ENCODE results near the gene EPHB1. TPM values are rescaled to one million over a fixed set of nuclear protein-coding genes. Genes with fewer than 3 reads are reported as not detected.
A peak's percentile ranks its signal among the peaks of the same experiment; 100 is the strongest.

EPHB1 gene
- polyA plus RNA-seq, 1 of the 3 experiments (the other 2 are of a cell fraction), result 1.2 TPM

DNA sequence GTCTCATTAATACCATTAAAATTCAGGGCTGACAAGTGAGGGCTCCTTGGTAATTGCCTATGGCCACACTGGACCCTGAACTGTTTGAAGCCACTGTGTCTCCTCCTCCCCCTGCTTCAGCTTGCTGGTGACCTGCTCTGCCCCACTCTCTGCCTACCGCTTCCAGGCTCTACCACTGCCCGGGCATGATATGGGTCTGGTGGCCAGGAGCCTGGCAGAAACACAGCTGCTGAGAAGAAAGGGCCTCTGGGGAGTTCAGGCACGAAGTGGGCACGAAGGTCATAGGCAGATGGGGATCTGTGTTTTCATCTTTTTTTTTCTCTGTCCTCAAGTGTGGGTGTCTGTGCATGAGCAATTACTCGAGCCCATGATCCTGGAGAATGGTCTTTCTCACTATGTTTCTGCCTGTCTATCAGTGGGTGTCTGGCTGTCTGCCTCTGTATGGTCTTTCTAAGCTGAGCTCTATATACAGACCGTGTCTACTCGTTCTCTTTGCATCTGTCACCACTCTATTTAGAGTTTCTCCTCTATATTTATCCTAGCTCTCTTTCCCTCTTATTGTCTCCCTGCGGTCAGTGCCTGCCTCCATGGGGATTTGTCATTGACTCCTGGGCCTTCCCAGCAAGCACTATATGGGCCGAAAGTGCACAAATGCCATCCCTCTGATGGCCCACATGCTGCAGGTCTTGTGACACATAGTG lies 42.1 kb upstream of the EPHB1 start:
- Histone ChIP-seq H2AFZ (ENCODE audit: low read depth) (no peak overlapping the region), H3K79me2 (ENCODE audit: insufficient read depth) (no peaks in the 10 kb centered on the region), H3K9ac (no peak overlapping the region), H3K9me3 (no peaks in the 10 kb centered on the region), H3F3A (replicated peaks; ENCODE audit: insufficient read depth) (no peaks in the 10 kb centered on the region), H4K20me1 (ENCODE audit: insufficient read depth) (no peaks in the 10 kb centered on the region), H3K36me3 (replicated peaks in 1 of 2; ENCODE audit: control insufficient read depth in 1 of 2, insufficient read depth in 2 of 2, low read length in 1 of 2) (no peaks in the 10 kb centered on the region), H3K9me2 (no peaks in the 10 kb centered on the region), H3K27ac (ENCODE audit: low read depth in 2 of 2, low read length in 1 of 2) (no peak overlapping the region), H3K4me1 (ENCODE audit: control insufficient read depth in 1 of 2, insufficient read depth in 2 of 2, low read depth in 1 of 2, low read length in 1 of 2) (peaks cover 0 to 16% of the 10 kb centered on the region in 2 experiments; a peak in 2 of 4 replicates), H3K27me3 (ENCODE audit: insufficient read depth) (no peaks in the 10 kb centered on the region), H3K4me3 (ENCODE audit: low read depth in 2 of 2, low read length in 1 of 2) (no peak overlapping the region), H3K4me2 (no peak overlapping the region)
- WGBS (ENCODE audit: low lambda C conversion rate), result 61% methylated on average over 8 of the region's 9 CpGs
- ChIA-PET CTCF (no interaction called here), POLR2A (interaction anchor here (0.6 kb wide), 1 partner anchor 64 kb away, joined by 3 read pairs; no protein-coding TSS in a partner anchor)
- TF ChIP-seq, protein P1, sequence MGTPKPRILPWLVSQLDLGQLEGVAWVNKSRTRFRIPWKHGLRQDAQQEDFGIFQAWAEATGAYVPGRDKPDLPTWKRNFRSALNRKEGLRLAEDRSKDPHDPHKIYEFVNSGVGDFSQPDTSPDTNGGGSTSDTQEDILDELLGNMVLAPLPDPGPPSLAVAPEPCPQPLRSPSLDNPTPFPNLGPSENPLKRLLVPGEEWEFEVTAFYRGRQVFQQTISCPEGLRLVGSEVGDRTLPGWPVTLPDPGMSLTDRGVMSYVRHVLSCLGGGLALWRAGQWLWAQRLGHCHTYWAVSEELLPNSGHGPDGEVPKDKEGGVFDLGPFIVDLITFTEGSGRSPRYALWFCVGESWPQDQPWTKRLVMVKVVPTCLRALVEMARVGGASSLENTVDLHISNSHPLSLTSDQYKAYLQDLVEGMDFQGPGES (IDR thresholded peaks at IDR 0.05; ENCODE audit: low read depth, low read length), result no peak
- no peak for TF ChIP-seq EZH2phosphoT487 (IDR thresholded peaks at IDR 0.05; ENCODE audit: borderline replicate concordance, low read depth)
- no peak for TF ChIP-seq NFIC (IDR thresholded peaks at IDR 0.05; ENCODE audit: borderline replicate concordance)
- no peak for TF ChIP-seq GABPA (IDR thresholded peaks at IDR 0.05; ENCODE audit: low read depth)
- no peak for TF ChIP-seq FOXM1 (IDR thresholded peaks at IDR 0.05; ENCODE audit: low read depth)
- no peak for TF ChIP-seq ELF1 (IDR thresholded peaks at IDR 0.05)
- TF ChIP-seq, protein P2, sequence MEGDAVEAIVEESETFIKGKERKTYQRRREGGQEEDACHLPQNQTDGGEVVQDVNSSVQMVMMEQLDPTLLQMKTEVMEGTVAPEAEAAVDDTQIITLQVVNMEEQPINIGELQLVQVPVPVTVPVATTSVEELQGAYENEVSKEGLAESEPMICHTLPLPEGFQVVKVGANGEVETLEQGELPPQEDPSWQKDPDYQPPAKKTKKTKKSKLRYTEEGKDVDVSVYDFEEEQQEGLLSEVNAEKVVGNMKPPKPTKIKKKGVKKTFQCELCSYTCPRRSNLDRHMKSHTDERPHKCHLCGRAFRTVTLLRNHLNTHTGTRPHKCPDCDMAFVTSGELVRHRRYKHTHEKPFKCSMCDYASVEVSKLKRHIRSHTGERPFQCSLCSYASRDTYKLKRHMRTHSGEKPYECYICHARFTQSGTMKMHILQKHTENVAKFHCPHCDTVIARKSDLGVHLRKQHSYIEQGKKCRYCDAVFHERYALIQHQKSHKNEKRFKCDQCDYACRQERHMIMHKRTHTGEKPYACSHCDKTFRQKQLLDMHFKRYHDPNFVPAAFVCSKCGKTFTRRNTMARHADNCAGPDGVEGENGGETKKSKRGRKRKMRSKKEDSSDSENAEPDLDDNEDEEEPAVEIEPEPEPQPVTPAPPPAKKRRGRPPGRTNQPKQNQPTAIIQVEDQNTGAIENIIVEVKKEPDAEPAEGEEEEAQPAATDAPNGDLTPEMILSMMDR (IDR thresholded peaks at IDR 0.05), result no peak
- TF ChIP-seq, protein P3, sequence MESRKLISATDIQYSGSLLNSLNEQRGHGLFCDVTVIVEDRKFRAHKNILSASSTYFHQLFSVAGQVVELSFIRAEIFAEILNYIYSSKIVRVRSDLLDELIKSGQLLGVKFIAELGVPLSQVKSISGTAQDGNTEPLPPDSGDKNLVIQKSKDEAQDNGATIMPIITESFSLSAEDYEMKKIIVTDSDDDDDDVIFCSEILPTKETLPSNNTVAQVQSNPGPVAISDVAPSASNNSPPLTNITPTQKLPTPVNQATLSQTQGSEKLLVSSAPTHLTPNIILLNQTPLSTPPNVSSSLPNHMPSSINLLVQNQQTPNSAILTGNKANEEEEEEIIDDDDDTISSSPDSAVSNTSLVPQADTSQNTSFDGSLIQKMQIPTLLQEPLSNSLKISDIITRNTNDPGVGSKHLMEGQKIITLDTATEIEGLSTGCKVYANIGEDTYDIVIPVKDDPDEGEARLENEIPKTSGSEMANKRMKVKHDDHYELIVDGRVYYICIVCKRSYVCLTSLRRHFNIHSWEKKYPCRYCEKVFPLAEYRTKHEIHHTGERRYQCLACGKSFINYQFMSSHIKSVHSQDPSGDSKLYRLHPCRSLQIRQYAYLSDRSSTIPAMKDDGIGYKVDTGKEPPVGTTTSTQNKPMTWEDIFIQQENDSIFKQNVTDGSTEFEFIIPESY (IDR thresholded peaks at IDR 0.05; ENCODE audit: borderline replicate concordance, low read depth), result no peak
- TF ChIP-seq, protein P4, sequence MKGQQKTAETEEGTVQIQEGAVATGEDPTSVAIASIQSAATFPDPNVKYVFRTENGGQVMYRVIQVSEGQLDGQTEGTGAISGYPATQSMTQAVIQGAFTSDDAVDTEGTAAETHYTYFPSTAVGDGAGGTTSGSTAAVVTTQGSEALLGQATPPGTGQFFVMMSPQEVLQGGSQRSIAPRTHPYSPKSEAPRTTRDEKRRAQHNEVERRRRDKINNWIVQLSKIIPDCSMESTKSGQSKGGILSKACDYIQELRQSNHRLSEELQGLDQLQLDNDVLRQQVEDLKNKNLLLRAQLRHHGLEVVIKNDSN (IDR thresholded peaks at IDR 0.05; ENCODE audit: borderline replicate concordance, low read depth), result no peak
- TF ChIP-seq JUND (IDR thresholded peaks at IDR 0.05), result no peak
- TF ChIP-seq RFX5 (IDR thresholded peaks at IDR 0.05; ENCODE audit: low read length), result no peak
- no peak for TF ChIP-seq EP300 (IDR thresholded peaks at IDR 0.05; ENCODE audit: borderline replicate concordance in 1 of 2, low read depth in 1 of 2, low read length in 1 of 2)
- TF ChIP-seq TEAD4 (IDR thresholded peaks at IDR 0.05; ENCODE audit: borderline replicate concordance, insufficient read depth), result no peak
- TF ChIP-seq POLR2AphosphoS5 (IDR thresholded peaks at IDR 0.05; ENCODE audit: low read depth, low read length), result no peak
- no peak for TF ChIP-seq MXI1 (IDR thresholded peaks at IDR 0.05; ENCODE audit: low read depth, low read length)
- TF ChIP-seq, protein P5, sequence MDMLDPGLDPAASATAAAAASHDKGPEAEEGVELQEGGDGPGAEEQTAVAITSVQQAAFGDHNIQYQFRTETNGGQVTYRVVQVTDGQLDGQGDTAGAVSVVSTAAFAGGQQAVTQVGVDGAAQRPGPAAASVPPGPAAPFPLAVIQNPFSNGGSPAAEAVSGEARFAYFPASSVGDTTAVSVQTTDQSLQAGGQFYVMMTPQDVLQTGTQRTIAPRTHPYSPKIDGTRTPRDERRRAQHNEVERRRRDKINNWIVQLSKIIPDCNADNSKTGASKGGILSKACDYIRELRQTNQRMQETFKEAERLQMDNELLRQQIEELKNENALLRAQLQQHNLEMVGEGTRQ (IDR thresholded peaks at IDR 0.05; ENCODE audit: borderline replicate concordance, low read depth, low read length), result no peak
- peak; percentile 14 for DNase-seq
